AG10803 (cell line): ENCODE data around the gene SCAP.
"Not testable (repeated sequence)": the region's sequence is repeated elsewhere in the genome, so short reads cannot be mapped to it uniquely, and the experiment has no call there.

ENCODE experiments used
- DNase-seq: peaks from one replicate; pipeline ENCODE4 v3.0.0; 2010; ENCODE audit warnings: low read depth
- H3K4me3 ChIP-seq: 2 replicates; pipeline ENCODE4 v1.5.1; 2011; ENCODE audit warnings: mild to moderate bottlenecking, low read length, control low read depth
- TF ChIP-seq, protein P1 (sequence below): conservative IDR thresholded peaks from 2 replicates; pipeline ENCODE4 v1.5.1; 2011; ENCODE audit warnings: mild to moderate bottlenecking, low read length, control low read depth, inconsistent platforms

SCAP gene

DNA sequence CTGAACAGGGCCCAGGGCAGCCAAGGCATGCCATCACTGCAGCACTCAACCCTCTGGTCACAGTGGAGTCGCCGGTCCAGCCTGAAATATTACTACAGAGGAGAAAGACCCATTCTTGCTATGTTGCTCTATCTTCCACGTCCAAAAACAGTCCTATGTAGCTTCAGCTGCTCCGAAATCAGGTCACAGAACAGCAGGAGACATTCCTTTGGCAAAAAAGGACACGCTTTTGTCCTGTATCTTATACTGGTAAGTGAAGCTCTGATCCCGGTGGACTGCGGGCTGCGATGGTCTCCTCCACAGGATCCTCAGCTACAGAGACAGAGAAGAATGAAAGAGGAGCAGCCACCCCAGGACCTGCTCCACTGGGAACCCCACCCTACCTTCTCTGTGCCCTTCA lies 20.1 kb upstream of the SCAP start:
- TF ChIP-seq, protein P1, sequence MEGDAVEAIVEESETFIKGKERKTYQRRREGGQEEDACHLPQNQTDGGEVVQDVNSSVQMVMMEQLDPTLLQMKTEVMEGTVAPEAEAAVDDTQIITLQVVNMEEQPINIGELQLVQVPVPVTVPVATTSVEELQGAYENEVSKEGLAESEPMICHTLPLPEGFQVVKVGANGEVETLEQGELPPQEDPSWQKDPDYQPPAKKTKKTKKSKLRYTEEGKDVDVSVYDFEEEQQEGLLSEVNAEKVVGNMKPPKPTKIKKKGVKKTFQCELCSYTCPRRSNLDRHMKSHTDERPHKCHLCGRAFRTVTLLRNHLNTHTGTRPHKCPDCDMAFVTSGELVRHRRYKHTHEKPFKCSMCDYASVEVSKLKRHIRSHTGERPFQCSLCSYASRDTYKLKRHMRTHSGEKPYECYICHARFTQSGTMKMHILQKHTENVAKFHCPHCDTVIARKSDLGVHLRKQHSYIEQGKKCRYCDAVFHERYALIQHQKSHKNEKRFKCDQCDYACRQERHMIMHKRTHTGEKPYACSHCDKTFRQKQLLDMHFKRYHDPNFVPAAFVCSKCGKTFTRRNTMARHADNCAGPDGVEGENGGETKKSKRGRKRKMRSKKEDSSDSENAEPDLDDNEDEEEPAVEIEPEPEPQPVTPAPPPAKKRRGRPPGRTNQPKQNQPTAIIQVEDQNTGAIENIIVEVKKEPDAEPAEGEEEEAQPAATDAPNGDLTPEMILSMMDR: no peak
- DNase-seq: no peak
- no peak overlapping the region for H3K4me3 ChIP-seq

DNA sequence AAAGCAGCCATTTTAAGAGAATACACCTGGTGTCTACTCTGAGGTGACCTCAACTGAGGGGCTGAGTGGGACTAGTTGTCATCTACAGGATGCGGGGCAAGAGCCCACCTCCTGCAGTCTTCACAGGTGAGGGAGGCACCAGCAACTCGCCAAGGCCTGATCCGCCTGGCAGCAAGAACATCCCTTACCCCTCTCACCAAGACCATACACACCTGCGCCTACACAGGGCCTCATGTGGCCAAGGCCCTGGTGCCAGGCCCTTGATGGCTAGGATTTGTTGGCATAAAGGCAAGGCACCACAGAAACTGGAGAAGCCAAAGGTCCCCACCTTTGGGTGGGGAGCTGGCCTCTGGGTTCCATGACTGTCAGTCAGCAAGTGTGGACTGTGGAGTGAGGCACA lies 19.4 kb upstream of the SCAP start:
- TF ChIP-seq, protein P1: no peak
- H3K4me3 ChIP-seq: no peak overlapping the region
- no peak for DNase-seq

DNA sequence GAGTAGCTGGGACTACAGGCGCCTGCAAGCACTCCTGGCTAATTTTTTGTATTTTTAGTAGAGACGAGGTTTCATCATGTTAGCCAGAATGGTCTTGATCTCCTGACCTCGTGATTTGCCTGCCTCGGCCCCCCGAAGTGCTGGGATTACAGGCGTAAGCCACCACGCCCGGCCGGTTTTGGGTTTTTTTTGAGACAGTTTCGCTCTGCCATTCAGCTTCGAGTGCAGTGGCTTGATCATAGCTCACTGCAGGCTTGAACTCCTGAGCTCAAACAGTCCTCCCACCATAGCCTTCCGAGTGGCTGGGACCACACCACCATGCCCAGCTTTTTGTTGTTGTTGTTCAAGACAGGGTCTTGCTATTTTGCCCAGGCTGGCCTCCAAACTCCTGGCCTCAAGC lies 16.0 kb upstream of the SCAP start:
- TF ChIP-seq, protein P1: no peak
- DNase-seq: no peak
- H3K4me3 ChIP-seq: no peak overlapping the region

DNA sequence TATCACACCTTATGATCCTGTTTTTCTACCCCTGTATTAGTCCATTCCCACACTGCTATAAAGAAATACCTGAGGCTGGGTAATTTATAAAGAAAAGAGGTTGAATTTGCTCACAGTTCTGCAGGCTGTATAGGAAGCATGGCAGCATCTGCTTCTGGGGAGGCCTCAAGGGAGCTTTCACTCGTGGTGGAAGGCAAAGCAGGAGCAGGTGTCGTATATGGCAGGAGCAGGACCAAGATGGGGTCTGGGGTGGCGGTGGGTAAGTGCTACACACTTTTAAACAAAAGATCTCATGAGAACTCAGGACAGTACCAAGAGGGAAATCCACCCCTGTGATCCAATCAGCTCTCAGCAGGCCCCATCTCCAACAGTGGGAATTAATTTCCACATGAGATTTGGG lies 15.4 kb upstream of the SCAP start:
- no peak for DNase-seq
- no peak overlapping the region for H3K4me3 ChIP-seq
- TF ChIP-seq, protein P1: no peak

DNA sequence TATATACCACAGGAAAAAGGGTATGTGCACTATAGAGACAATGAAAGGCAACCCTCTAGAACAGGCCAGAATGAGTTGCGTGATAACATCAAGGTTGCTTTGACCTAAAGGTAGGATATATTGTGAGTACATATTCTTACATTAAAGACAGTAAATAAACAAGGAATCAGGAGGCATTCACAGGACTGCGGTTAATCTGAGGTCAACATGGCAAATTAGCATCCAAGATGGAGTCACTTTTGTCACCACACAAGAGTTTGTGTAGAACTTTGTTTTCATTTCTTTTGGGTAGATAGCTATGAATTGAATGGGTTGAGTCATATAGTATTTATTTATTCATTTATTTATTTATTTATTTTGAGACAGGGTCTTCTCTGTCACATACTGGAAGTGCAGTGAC lies 11.5 kb upstream of the SCAP start:
- no peak overlapping the region for H3K4me3 ChIP-seq
- DNase-seq: no peak
- TF ChIP-seq, protein P1: no peak

DNA sequence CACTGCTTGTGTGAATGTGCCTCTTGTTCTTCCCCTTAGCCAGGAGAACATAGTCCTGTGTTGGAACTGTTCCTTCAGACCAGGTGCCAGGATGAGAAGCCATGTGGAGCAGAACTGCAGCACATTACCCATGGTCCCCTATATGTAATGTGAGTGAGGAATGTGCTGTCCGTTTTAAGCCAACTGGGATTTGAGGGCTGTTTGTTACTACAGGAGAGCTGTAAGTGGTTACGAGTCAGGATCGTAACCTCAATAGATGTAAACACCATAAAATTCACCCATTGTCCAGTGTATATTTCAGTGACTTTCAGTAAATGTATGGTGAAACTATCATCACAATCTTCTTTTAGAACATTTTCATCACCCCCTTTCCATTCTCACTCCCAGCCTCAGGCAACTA lies 10.1 kb upstream of the SCAP start:
- no peak overlapping the region for H3K4me3 ChIP-seq
- TF ChIP-seq, protein P1: no peak
- no peak for DNase-seq

DNA sequence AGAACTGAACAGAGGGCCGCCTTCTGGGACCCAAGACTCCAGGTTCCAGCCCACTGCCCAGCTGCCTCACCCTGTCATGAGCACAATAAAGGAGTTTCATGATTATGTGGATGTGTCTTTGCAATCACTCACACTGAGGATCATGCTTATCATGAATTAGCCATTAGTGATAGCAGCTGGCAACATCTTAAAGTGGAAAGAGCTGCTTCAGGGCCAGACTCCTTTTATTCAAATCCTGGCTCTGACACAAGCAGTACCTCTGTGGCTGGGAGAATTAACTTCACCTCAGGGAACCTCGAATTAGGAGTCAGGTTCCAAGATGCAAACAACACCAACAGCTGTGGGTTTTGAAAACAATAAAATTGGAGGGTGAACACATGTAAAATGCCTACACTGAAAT lies 6.6 kb upstream of the SCAP start:
- DNase-seq: no peak
- TF ChIP-seq, protein P1: no peak
- no peak overlapping the region for H3K4me3 ChIP-seq

DNA sequence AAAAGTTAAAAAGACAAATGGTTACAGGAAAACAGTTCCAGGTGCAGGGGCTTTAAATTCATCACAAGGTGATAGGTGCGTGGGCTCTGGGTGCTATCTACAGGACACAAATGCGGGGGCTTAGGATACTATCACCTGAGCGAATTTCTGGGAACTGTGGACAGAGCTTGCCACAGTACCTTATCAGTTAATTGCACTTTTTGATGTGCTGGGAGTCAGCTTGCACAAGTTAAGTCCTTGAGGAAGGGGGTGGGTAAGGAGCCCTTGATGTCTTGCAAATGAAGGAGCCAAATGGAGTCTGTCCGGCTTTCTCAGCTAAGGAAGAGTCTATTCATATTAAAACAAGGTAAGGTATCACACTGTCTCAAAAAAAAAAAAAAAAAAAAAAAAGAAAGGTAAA lies 6.0 kb upstream of the SCAP start:
- H3K4me3 ChIP-seq, DNase-seq: not testable (repeated sequence)

DNA sequence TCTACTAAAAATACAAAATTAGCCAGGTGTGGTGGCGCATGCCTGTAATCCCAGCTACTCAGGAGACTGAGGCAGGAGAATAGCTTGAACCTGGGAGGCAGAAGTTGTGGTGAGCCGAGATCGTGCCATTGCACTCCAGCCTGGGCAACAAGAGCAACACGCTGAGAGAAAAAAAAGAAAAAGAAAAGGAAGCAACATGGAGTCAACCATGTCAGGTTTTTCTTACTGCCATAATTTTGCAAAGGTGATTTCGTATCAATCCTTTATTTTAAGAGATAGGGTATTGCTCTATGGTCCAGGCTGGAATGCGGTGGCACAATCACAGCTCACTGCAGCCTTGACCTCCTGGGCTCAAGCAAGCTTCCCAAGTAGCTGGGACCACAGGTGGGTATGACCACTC lies 4.5 kb upstream of the SCAP start:
- not testable (repeated sequence) for H3K4me3 ChIP-seq, DNase-seq
